SK-N-SH (cell line): ENCODE measurements around the gene RCAN3. TPM values are rescaled to one million over a fixed set of nuclear protein-coding genes. Genes with fewer than 3 reads are reported as not detected.

Experiments
- CTCF ChIA-PET: fragments of 300-600, 350-600 bp; formaldehyde crosslinking; extraction: SDS; loops from one replicate; lab custom pipeline; 2021; lab: Yijun Ruan, JAX
- POLR2A ChIA-PET: fragments of 350-600 bp; sonication (Branson Sonifier 250); formaldehyde crosslinking; extraction: SDS; loops from one replicate; lab custom pipeline; 2020; ENCODE audit warnings: antibody characterized with exemption, inconsistent platforms; lab: Yijun Ruan, JAX
- DNase-seq: peaks from one replicate; pipeline ENCODE4 v3.0.0; 2012
- H2AFZ ChIP-seq: fragments of 200-600 bp; sonication (generic); 2 replicates; pipeline ENCODE4 v1.8.1; 2016; ENCODE audit warnings: antibody characterized with exemption, mild to moderate bottlenecking, low read depth
- H3F3A ChIP-seq: fragments of 200-600 bp; sonication (generic); replicated peaks from 2 replicates; pipeline ENCODE3; 2016; ENCODE audit warnings: antibody characterized with exemption, mild to moderate bottlenecking; ENCODE audit not compliant: insufficient read depth
- H3K27ac ChIP-seq, 2 experiments: fragments of 200-500 bp in 1 of 2; fragments of 200-600 bp in 1 of 2; sonication (Bioruptor generic) in 1 of 2; sonication (generic), shearing (Covaris generic) in 1 of 2; 2 replicates each; pipeline versions ENCODE4 v1.5.1 to v1.6.1; 2014 to 2016; ENCODE audit warnings: low read depth in 2 of 2, inconsistent platforms in 1 of 2, low read length in 1 of 2, mild to moderate bottlenecking in 1 of 2, mixed read lengths in 1 of 2
- H3K27me3 ChIP-seq: fragments of 200-600 bp; sonication (generic), shearing (Covaris generic); 2 replicates; pipeline ENCODE4 v1.6.1; 2016; ENCODE audit warnings: mixed run types; ENCODE audit not compliant: insufficient read depth
- H3K36me3 ChIP-seq, 2 experiments: fragments of 200-500 bp in 1 of 2; fragments of 200-600 bp in 1 of 2; sonication (Bioruptor generic) in 1 of 2; sonication (generic) in 1 of 2; replicated peaks in 1 of 2; 2 replicates each; pipeline versions ENCODE3 to v1.5.1; 2014 to 2016; ENCODE audit warnings: low read length in 1 of 2, mild to moderate bottlenecking in 1 of 2; ENCODE audit not compliant: insufficient read depth in 2 of 2, control insufficient read depth in 1 of 2
- H3K4me1 ChIP-seq, 2 experiments: fragments of 200-500 bp in 1 of 2; fragments of 200-600 bp in 1 of 2; sonication (Bioruptor generic) in 1 of 2; sonication (generic), shearing (Covaris generic) in 1 of 2; 2 replicates each; pipeline versions ENCODE4 v1.5.1 to v1.6.1; 2014 to 2016; ENCODE audit warnings: low read depth in 1 of 2, low read length in 1 of 2, mixed run types in 1 of 2; ENCODE audit not compliant: insufficient read depth in 2 of 2, control insufficient read depth in 1 of 2
- H3K4me2 ChIP-seq: fragments of 200-600 bp; sonication (generic), shearing (Covaris generic); 2 replicates; pipeline ENCODE4 v1.6.1; 2017; ENCODE audit warnings: mixed run types
- H3K4me3 ChIP-seq, 2 experiments: fragments of 200-500 bp in 1 of 2; fragments of 200-600 bp in 1 of 2; sonication (Bioruptor generic) in 1 of 2; sonication (generic), shearing (Covaris generic) in 1 of 2; 2 replicates each; pipeline versions ENCODE4 v1.5.1 to v1.8.1; 2014 to 2016; ENCODE audit warnings: low read depth in 2 of 2, inconsistent platforms in 1 of 2, low read length in 1 of 2, mild to moderate bottlenecking in 1 of 2, mixed read lengths in 1 of 2, moderate library complexity in 1 of 2
- H3K79me2 ChIP-seq: fragments of 200-600 bp; sonication (generic); 2 replicates; pipeline ENCODE4 v1.8.1; 2017; ENCODE audit warnings: mild to moderate bottlenecking; ENCODE audit not compliant: insufficient read depth
- H3K9ac ChIP-seq: fragments of 200-600 bp; sonication (generic); 2 replicates; pipeline ENCODE4 v1.6.1; 2017; ENCODE audit warnings: mixed run types
- H3K9me2 ChIP-seq: fragments of 200-600 bp; sonication (generic); 2 replicates; pipeline ENCODE4 v1.6.1; 2017; ENCODE audit warnings: mixed run types
- H3K9me3 ChIP-seq: fragments of 200-600 bp; sonication (generic); 2 replicates; pipeline ENCODE4 v1.6.1; 2017; ENCODE audit warnings: mixed run types, mild to moderate bottlenecking, moderate library complexity
- H4K20me1 ChIP-seq: fragments of 200-600 bp; sonication (generic); 2 replicates; pipeline ENCODE4 v1.6.1; 2017; ENCODE audit warnings: mild to moderate bottlenecking, mixed run types; ENCODE audit not compliant: insufficient read depth
- CHD2 ChIP-seq: fragments of 150-350 bp; IDR thresholded peaks from 2 replicates; pipeline ENCODE4 v1.6.1; 2018; ENCODE audit warnings: low read length; ENCODE audit not compliant: partially characterized antibody
- CTCF ChIP-seq: fragments of 200-600 bp; sonication (generic); IDR thresholded peaks from 2 replicates; pipeline ENCODE4 v1.6.1; 2017; ENCODE audit warnings: antibody characterized with exemption, mild to moderate bottlenecking, moderate library complexity
- EZH2phosphoT487 ChIP-seq: fragments of 200-600 bp; sonication (generic); IDR thresholded peaks from 2 replicates; pipeline ENCODE4 v1.6.1; 2017; ENCODE audit warnings: low read depth, mixed run types, mild to moderate bottlenecking, antibody characterized with exemption, moderate library complexity, borderline replicate concordance
- FOXJ3 ChIP-seq: sonication (generic); formaldehyde crosslinking; IDR thresholded peaks from 2 replicates; pipeline ENCODE4 v1.5.1; 2020; ENCODE audit warnings: mild to moderate bottlenecking, missing genetic modification reagents
- GATA2 ChIP-seq: sonication (generic); formaldehyde crosslinking; IDR thresholded peaks from 2 replicates; pipeline ENCODE4 v1.5.0; 2020; ENCODE audit warnings: mild to moderate bottlenecking, missing genetic modification reagents
- IRF3 ChIP-seq: fragments of 150-350 bp; IDR thresholded peaks from 2 replicates; pipeline ENCODE4 v1.6.1; 2016; ENCODE audit warnings: mild to moderate bottlenecking, low read depth, low read length
- MEF2A ChIP-seq: IDR thresholded peaks from 2 replicates; pipeline ENCODE4 v1.4.0; 2012; ENCODE audit warnings: low read depth, borderline replicate concordance
- NFIC ChIP-seq: IDR thresholded peaks from 2 replicates; pipeline ENCODE4 v1.4.0; 2012; ENCODE audit warnings: borderline replicate concordance
- PBX3 ChIP-seq: IDR thresholded peaks from 2 replicates; pipeline ENCODE4; 2012
- POLR2AphosphoS5 ChIP-seq: IDR thresholded peaks from 2 replicates; pipeline ENCODE4 v1.6.1; 2012; ENCODE audit warnings: low read depth, low read length
- RAD21 ChIP-seq: IDR thresholded peaks from 2 replicates; pipeline ENCODE4 v1.6.1; 2012; ENCODE audit warnings: mild to moderate bottlenecking, low read length
- RCOR1 ChIP-seq: fragments of 150-350 bp; IDR thresholded peaks from 2 replicates; pipeline ENCODE4 v1.6.1; 2017; ENCODE audit warnings: antibody characterized with exemption, low read length
- RFX5 ChIP-seq: IDR thresholded peaks from 2 replicates; pipeline ENCODE4 v1.6.1; 2012; ENCODE audit warnings: mild to moderate bottlenecking, improper control_type of control experiment, low read length
- RXRA ChIP-seq: IDR thresholded peaks from 2 replicates; pipeline ENCODE4 v1.4.0; 2012; ENCODE audit warnings: low read depth, mild to moderate bottlenecking, borderline replicate concordance
- SIN3A ChIP-seq: IDR thresholded peaks from 2 replicates; pipeline ENCODE4 v1.6.1; 2012; ENCODE audit warnings: low read depth, mild to moderate bottlenecking, low read length, moderate library complexity, borderline replicate concordance
- TAF1 ChIP-seq: IDR thresholded peaks from 2 replicates; pipeline ENCODE4 v1.6.1; 2012; ENCODE audit warnings: low read depth, mild to moderate bottlenecking, low read length, moderate library complexity, borderline replicate concordance
- TCF12 ChIP-seq: IDR thresholded peaks from 2 replicates; pipeline ENCODE4 v1.4.0; 2012
- TEAD4 ChIP-seq: IDR thresholded peaks from 2 replicates; pipeline ENCODE4 v1.4.0; 2012; ENCODE audit warnings: mild to moderate bottlenecking, borderline replicate concordance; ENCODE audit not compliant: insufficient read depth
- WGBS: methylation state at CpG from one replicate; pipeline ENCODE4 v1.1.6; 2017; ENCODE audit warnings: low lambda C conversion rate; 5-methylcytosine and 5-hydroxymethylcytosine counted together
- polyA plus RNA-seq, 3 experiments: library from polyadenylated mRNA; depleted of rRNA; stranded (reverse); fragments of >200 nt; gene quantifications; 2 replicates each; pipeline ENCODE4 v1.2.3, GENCODE V29; 2012

RCAN3 gene
- polyA plus RNA-seq, 1 of the 3 experiments (the other 2 are of a cell fraction), result 4.8 TPM

- TF ChIP-seq TAF1 (no peak), MEF2A (no peak), TCF12 (peak; percentile 64), IRF3 (no peak), CTCF (no peak), CHD2 (peak; percentile 45), EZH2phosphoT487 (no peak), TEAD4 (no peak), RXRA (no peak; the same call in 1 of the 2 replicates)
- TF ChIP-seq, all 33 proteins: peak for 13
Measured at GRCh38 chr1:24558902-24559791, 56.5 kb downstream of the RCAN3 start (continued).

- POLR2A ChIA-PET, result no interaction called here
- Histone ChIP-seq H3K4me3 (no peak overlapping the region), H4K20me1 (no peaks in the 10 kb centered on the region), H3K9me3 (no peaks in the 10 kb centered on the region), H3K9me2 (no peaks in the 10 kb centered on the region), H3K79me2 (no peaks in the 10 kb centered on the region), H3K36me3 (no peaks in the 10 kb centered on the region), H3K27ac (no peak overlapping the region), H3K9ac (no peak overlapping the region), H3K4me2 (no peak overlapping the region), H3K4me1 (peaks cover 8 to 19% of the 10 kb centered on the region in 2 experiments; a peak in 1 of 4 replicates), H3K27me3 (no peaks in the 10 kb centered on the region; the same call in 1 of the 2 replicates), H3F3A (peaks cover 8% of the 10 kb centered on the region), H2AFZ (no peak overlapping the region)
- DNase-seq, result no peak
- TF ChIP-seq POLR2AphosphoS5 (no peak), RFX5 (no peak), TAF1 (no peak), RAD21 (no peak), FOXJ3 (CRISPR knock-in tag) (no peak), SIN3A (no peak), IRF3 (no peak), GATA2 (no peak), RXRA (no peak), CHD2 (no peak), RCOR1 (no peak), NFIC (no peak), PBX3 (no peak)
- WGBS, result 97% methylated on average over 6 of the region's 6 CpGs
- CTCF ChIA-PET, result interaction anchor here (0.7 to 1.4 kb wide), 5 partner anchors 11 to 359 kb away, joined by 3 to 4 read pairs (median 3); no protein-coding TSS in a partner anchor
Measured at GRCh38 chr1:24560361-24560760, 57.7 kb downstream of the RCAN3 start.
